ENCODE data around the gene MAPK8IP1.

Gene MAPK8IP1

DNA sequence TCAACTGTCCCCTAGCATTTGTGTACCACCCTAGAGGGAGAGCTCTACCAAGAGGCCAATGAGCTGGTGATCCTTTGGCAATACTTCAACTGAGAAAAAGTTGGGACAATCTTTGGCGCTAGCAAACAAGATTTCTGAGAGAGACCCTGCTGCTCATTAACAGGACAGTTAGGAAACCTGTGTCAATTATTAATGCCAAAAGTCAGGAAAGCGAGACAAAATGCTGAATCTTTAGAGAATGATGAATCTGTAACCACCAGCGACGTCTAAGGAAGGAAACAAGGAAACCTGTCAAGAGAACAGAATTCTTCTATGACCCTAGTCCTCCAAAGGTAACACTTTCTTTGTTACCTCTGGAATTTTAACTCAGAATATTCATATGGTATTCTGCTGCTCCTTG is 56.9 kb downstream of the MAPK8IP1 start:
- DNase-seq (ENCODE audit: low read depth, low spot score) = no peak

DNA sequence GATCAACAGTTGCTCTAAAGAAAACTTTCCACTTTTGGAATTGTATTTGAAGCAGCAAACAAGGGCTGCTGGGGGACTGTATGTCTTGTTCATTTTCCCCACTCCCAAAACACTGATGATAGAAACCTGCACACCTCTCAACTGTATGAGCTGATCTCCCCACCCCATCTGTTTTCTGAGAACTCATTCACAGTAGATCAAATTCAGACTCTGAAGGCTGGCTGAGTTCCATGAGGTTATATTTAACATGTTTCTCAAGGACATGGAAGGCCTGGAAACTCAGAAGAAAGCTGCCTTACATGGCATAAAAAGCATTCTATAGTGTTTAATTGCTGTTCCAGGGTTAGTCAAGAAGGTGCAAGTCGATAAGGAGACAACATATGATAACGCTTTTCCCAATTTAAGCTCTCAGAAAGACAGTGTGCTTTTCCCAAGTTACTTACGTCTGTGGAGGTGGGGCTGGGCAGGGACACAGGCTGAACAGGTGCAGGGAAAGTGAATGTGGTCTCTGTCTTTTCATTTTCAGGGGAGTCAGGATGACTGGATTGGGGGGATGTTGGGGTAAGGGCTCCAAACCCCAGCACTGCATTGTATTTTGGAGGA is 60.0 kb downstream of the MAPK8IP1 start:
- no peak for DNase-seq (ENCODE audit: low read depth, low spot score)

DNA sequence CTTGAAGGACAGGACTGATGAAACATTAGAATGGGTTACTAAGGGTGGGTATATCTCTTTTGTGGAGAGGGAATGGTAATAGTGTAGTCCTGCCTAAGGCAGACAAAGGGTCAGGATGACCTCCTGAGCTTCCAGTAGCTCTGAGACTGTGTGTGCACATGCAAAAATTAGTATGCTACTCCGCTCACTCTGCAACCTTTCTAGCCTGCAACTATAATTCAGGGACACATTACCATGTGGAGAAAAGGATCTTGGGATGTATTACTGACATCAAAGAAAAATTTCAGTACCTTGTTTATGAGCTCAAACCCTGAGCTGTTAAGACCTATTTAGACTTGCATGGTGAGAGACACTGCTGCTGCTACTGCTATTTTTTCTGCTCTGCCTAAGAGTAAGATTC is 62.4 kb downstream of the MAPK8IP1 start:
- no peak for DNase-seq (ENCODE audit: low read depth, low spot score)

DNA sequence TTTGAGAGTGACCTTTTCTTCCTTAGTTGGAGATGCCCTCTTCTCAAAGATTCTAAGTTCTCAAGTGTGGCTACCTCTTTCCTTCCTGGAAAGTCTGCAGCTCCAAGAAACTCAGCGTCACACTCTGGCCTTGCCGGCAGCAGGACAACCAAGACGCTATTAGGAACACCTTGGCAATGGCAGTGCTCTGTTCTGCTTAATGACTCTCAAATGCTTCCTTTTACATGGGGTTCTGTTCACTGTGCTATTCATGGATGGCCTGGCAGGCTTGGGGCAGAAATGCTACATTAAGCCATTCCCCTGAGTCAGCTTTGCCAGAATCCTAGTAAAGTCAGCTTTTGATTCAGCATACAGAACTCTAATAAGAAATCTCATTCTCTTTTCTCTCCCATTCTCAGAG is 62.9 kb downstream of the MAPK8IP1 start:
- peak; percentile 25 for DNase-seq (ENCODE audit: low read depth, low spot score)

DNA sequence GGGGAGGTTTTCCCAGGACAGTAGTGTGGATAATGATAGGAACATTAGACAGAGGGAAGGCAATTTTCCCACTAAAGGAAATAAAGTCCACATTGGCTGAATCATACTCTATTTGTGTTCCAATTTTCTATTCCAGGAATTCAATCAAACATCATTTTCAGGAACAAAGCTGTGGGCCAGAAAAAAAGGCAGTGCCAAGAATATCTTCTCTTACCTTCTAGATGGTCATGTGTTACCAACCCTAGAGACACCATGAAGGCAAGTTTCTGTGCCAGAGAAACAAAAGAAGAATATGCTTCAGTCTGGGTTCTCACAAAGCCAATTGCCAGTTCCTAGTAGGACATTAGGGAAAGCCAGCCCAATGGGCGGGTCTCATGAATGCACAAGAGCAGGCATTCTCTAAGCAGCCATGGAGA is 64.5 kb downstream of the MAPK8IP1 start:
- DNase-seq (ENCODE audit: low read depth, low spot score) = no peak
